ENCODE data around the gene DSG2. TPM values are rescaled to one million over a fixed set of nuclear protein-coding genes. Genes with fewer than 3 reads are reported as not detected.

The DSG2 gene
- total RNA-seq, 2 experiments from 2014 or later: 0.45 to 0.49 TPM

GRCh38 chr18:31563778-31564177, 65.8 kb downstream of the DSG2 start:
- CTCF ChIA-PET: interaction anchor here (0.6 to 13.5 kb wide), 9 partner anchors 7 to 914 kb away, joined by 3 to 138 read pairs (median 4); no protein-coding TSS in a partner anchor
- Mint-ChIP-seq H3K27me3 (ENCODE audit: low read depth) (peaks cover 7% of the 10 kb centered on the region), H3K36me3 (ENCODE audit: low read depth) (no peaks in the 10 kb centered on the region), H3K27ac (no peak overlapping the region), H3K4me3 (no peak overlapping the region), H3K9me3 (no peaks in the 10 kb centered on the region), H3K4me1 (ENCODE audit: low read depth) (no peaks in the 10 kb centered on the region)
- intact Hi-C loops (cut with micrococcal nuclease): no loop called here
- no peak for DNase-seq

- intact Hi-C loops (cut with micrococcal nuclease): no loop called here
- Mint-ChIP-seq H3K4me3 (no peak overlapping the region), H3K9me3 (no peaks in the 10 kb centered on the region), H3K4me1 (ENCODE audit: low read depth) (no peaks in the 10 kb centered on the region), H3K36me3 (ENCODE audit: low read depth) (no peaks in the 10 kb centered on the region), H3K27me3 (ENCODE audit: low read depth) (peaks cover 7% of the 10 kb centered on the region), H3K27ac (no peak overlapping the region)
- DNase-seq: no peak
- CTCF ChIA-PET: interaction anchor here (1.0 to 2.5 kb wide), 2 partner anchors 9 to 157 kb away, joined by 3 to 8 read pairs; no protein-coding TSS in a partner anchor
These were observed 67.4 kb downstream of the DSG2 start for GRCh38 chr18:31565345-31565744.

- CTCF ChIA-PET: interaction anchor here (1.0 to 2.5 kb wide), 2 partner anchors 10 to 156 kb away, joined by 3 to 8 read pairs; no protein-coding TSS in a partner anchor
These were observed 68.0 kb downstream of the DSG2 start for GRCh38 chr18:31565782-31566512.

GRCh38 chr18:31566576-31567306, 68.8 kb downstream of the DSG2 start:
- no peak overlapping the region for H3K27ac Mint-ChIP-seq
- DNase-seq: no peak
- peaks cover 3% of the 10 kb centered on the region for H3K27me3 Mint-ChIP-seq (ENCODE audit: low read depth)
- H3K36me3 Mint-ChIP-seq (ENCODE audit: low read depth): no peaks in the 10 kb centered on the region
- no peaks in the 10 kb centered on the region for H3K4me1 Mint-ChIP-seq (ENCODE audit: low read depth)
- no peak overlapping the region for H3K4me3 Mint-ChIP-seq
- intact Hi-C loops (cut with micrococcal nuclease): no loop called here
- H3K9me3 Mint-ChIP-seq: no peaks in the 10 kb centered on the region
- CTCF ChIA-PET: interaction anchor here (2.5 kb wide), 1 partner anchor 10 kb away, joined by 8 read pairs; no protein-coding TSS in a partner anchor

More at GRCh38 chr18:31565782-31566512, 68.0 kb downstream of the DSG2 start:
- H3K36me3 Mint-ChIP-seq (ENCODE audit: low read depth): no peaks in the 10 kb centered on the region
- H3K4me1 Mint-ChIP-seq (ENCODE audit: low read depth): no peaks in the 10 kb centered on the region
- no peaks in the 10 kb centered on the region for H3K9me3 Mint-ChIP-seq
- H3K4me3 Mint-ChIP-seq: no peak overlapping the region
- no peak for DNase-seq
- peaks cover 3% of the 10 kb centered on the region for H3K27me3 Mint-ChIP-seq (ENCODE audit: low read depth)
- H3K27ac Mint-ChIP-seq: no peak overlapping the region
- intact Hi-C loops (cut with micrococcal nuclease): no loop called here

GRCh38 chr18:31572368-31572767, 74.4 kb downstream of the DSG2 start:
- H3K4me1 Mint-ChIP-seq (ENCODE audit: low read depth): no peaks in the 10 kb centered on the region
- H3K4me3 Mint-ChIP-seq: no peak overlapping the region
- intact Hi-C loops (cut with micrococcal nuclease): no loop called here

GRCh38 chr18:31573051-31573450, 75.1 kb downstream of the DSG2 start:
- no peak overlapping the region for H3K4me3 Mint-ChIP-seq
- H3K27ac Mint-ChIP-seq: no peak overlapping the region
- H3K27me3 Mint-ChIP-seq (ENCODE audit: low read depth): no peaks in the 10 kb centered on the region
- intact Hi-C loops (cut with micrococcal nuclease): no loop called here
- no peak for DNase-seq
- no peaks in the 10 kb centered on the region for H3K9me3 Mint-ChIP-seq
- no peaks in the 10 kb centered on the region for H3K36me3 Mint-ChIP-seq (ENCODE audit: low read depth)
- CTCF ChIA-PET: interaction anchor here (1.0 kb wide), 1 partner anchor 10 kb away, joined by 3 read pairs; no protein-coding TSS in a partner anchor
- no peaks in the 10 kb centered on the region for H3K4me1 Mint-ChIP-seq (ENCODE audit: low read depth)

More at GRCh38 chr18:31572368-31572767, 74.4 kb downstream of the DSG2 start:
- no peak overlapping the region for H3K27ac Mint-ChIP-seq
- H3K9me3 Mint-ChIP-seq: no peaks in the 10 kb centered on the region
- H3K27me3 Mint-ChIP-seq (ENCODE audit: low read depth): no peaks in the 10 kb centered on the region
- DNase-seq: no peak
- no peaks in the 10 kb centered on the region for H3K36me3 Mint-ChIP-seq (ENCODE audit: low read depth)
- CTCF ChIA-PET: interaction anchor here (1.0 kb wide), 1 partner anchor 9 kb away, joined by 3 read pairs; no protein-coding TSS in a partner anchor

- intact Hi-C loops (cut with micrococcal nuclease): no loop called here
- DNase-seq: no peak
- H3K9me3 Mint-ChIP-seq: no peaks in the 10 kb centered on the region
- CTCF ChIA-PET: no interaction called here
- no peaks in the 10 kb centered on the region for H3K36me3 Mint-ChIP-seq (ENCODE audit: low read depth)
- no peak overlapping the region for H3K4me3 Mint-ChIP-seq
- H3K4me1 Mint-ChIP-seq (ENCODE audit: low read depth): no peaks in the 10 kb centered on the region
- H3K27ac Mint-ChIP-seq: no peak overlapping the region
- H3K27me3 Mint-ChIP-seq (ENCODE audit: low read depth): no peaks in the 10 kb centered on the region
These were observed 76.4 kb downstream of the DSG2 start for GRCh38 chr18:31574359-31574758.

GRCh38 chr18:31575515-31576257, 77.7 kb downstream of the DSG2 start:
- H3K4me3 Mint-ChIP-seq: no peak overlapping the region
- no peak for DNase-seq
- CTCF ChIA-PET: interaction anchor here (1.1 to 1.7 kb wide), 3 partner anchors 13 to 147 kb away, joined by 3 to 7 read pairs (median 4); no protein-coding TSS in a partner anchor
- no peaks in the 10 kb centered on the region for H3K9me3 Mint-ChIP-seq
- H3K27me3 Mint-ChIP-seq (ENCODE audit: low read depth): no peaks in the 10 kb centered on the region
- H3K4me1 Mint-ChIP-seq (ENCODE audit: low read depth): no peaks in the 10 kb centered on the region
- intact Hi-C loops (cut with micrococcal nuclease): no loop called here
- no peak overlapping the region for H3K27ac Mint-ChIP-seq
- no peaks in the 10 kb centered on the region for H3K36me3 Mint-ChIP-seq (ENCODE audit: low read depth)

- H3K9me3 Mint-ChIP-seq: no peaks in the 10 kb centered on the region
- no peaks in the 10 kb centered on the region for H3K4me1 Mint-ChIP-seq (ENCODE audit: low read depth)
- no peak overlapping the region for H3K27ac Mint-ChIP-seq
- no peaks in the 10 kb centered on the region for H3K36me3 Mint-ChIP-seq (ENCODE audit: low read depth)
- no peak for DNase-seq
- H3K27me3 Mint-ChIP-seq (ENCODE audit: low read depth): no peaks in the 10 kb centered on the region
- no peak overlapping the region for H3K4me3 Mint-ChIP-seq
- intact Hi-C loops (cut with micrococcal nuclease): no loop called here
- CTCF ChIA-PET: interaction anchor here (1.1 to 1.7 kb wide), 3 partner anchors 14 to 146 kb away, joined by 3 to 7 read pairs (median 4); no protein-coding TSS in a partner anchor
These were observed 78.7 kb downstream of the DSG2 start for GRCh38 chr18:31576670-31577069.

GRCh38 chr18:31577195-31577594, 79.2 kb downstream of the DSG2 start:
- Mint-ChIP-seq H3K27ac (no peak overlapping the region), H3K4me3 (no peak overlapping the region), H3K27me3 (ENCODE audit: low read depth) (no peaks in the 10 kb centered on the region), H3K4me1 (ENCODE audit: low read depth) (no peaks in the 10 kb centered on the region), H3K36me3 (ENCODE audit: low read depth) (no peaks in the 10 kb centered on the region), H3K9me3 (no peaks in the 10 kb centered on the region)
- no peak for DNase-seq
- intact Hi-C loops (cut with micrococcal nuclease): no loop called here
- CTCF ChIA-PET: interaction anchor here (1.1 to 1.7 kb wide), 2 partner anchors 64 to 146 kb away, joined by 3 to 7 read pairs; no protein-coding TSS in a partner anchor

GRCh38 chr18:31578126-31578525, 80.1 kb downstream of the DSG2 start:
- H3K4me3 Mint-ChIP-seq: no peak overlapping the region
- H3K4me1 Mint-ChIP-seq (ENCODE audit: low read depth): no peaks in the 10 kb centered on the region
- no peaks in the 10 kb centered on the region for H3K27me3 Mint-ChIP-seq (ENCODE audit: low read depth)
- no peaks in the 10 kb centered on the region for H3K9me3 Mint-ChIP-seq
- no peaks in the 10 kb centered on the region for H3K36me3 Mint-ChIP-seq (ENCODE audit: low read depth)
- intact Hi-C loops (cut with micrococcal nuclease): no loop called here
- CTCF ChIA-PET: no interaction called here
- DNase-seq: no peak
- no peak overlapping the region for H3K27ac Mint-ChIP-seq

- no peak overlapping the region for H3K27ac Mint-ChIP-seq
- H3K4me1 Mint-ChIP-seq (ENCODE audit: low read depth): no peaks in the 10 kb centered on the region
- H3K4me3 Mint-ChIP-seq: no peak overlapping the region
- intact Hi-C loops (cut with micrococcal nuclease): no loop called here
- no peaks in the 10 kb centered on the region for H3K27me3 Mint-ChIP-seq (ENCODE audit: low read depth)
- no peak for DNase-seq
- CTCF ChIA-PET: interaction anchor here (0.5 to 1.1 kb wide), 2 partner anchors 141 to 147 kb away, joined by 3 read pairs; no protein-coding TSS in a partner anchor
- H3K9me3 Mint-ChIP-seq: no peaks in the 10 kb centered on the region
- no peaks in the 10 kb centered on the region for H3K36me3 Mint-ChIP-seq (ENCODE audit: low read depth)
These were observed 81.4 kb downstream of the DSG2 start for GRCh38 chr18:31579375-31579774.

All from activated naive CD4-positive, alpha-beta T cell treated with anti-CD3 and anti-CD28 coated beads for 36 hours (primary cell).